ENCODE data around the gene ANKHD1.
A peak's percentile ranks its signal among the peaks of the same experiment; 100 is the strongest.
"Not testable (repeated sequence)": the region's sequence is repeated elsewhere in the genome, so short reads cannot be mapped to it uniquely, and the experiment has no call there.

The ANKHD1 gene

GRCh38 chr5:140381972-140382371 lies 19.7 kb upstream of the ANKHD1 start:
- no peak for DNase-seq

- DNase-seq = no peak
These were observed 18.8 kb upstream of the ANKHD1 start for GRCh38 chr5:140382866-140383265.

GRCh38 chr5:140383300-140383699 lies 18.3 kb upstream of the ANKHD1 start:
- DNase-seq = no peak

GRCh38 chr5:140388052-140388451 lies 13.6 kb upstream of the ANKHD1 start:
- DNase-seq = no peak

- no peak for DNase-seq
These were observed 10.3 kb upstream of the ANKHD1 start for GRCh38 chr5:140391312-140391711.

GRCh38 chr5:140391732-140392131 lies 9.9 kb upstream of the ANKHD1 start:
- DNase-seq = no peak

GRCh38 chr5:140393738-140394137 lies 7.9 kb upstream of the ANKHD1 start:
- DNase-seq = no peak

GRCh38 chr5:140398379-140398811 lies 3.2 kb upstream of the ANKHD1 start:
- DNase-seq = no peak

- DNase-seq = no peak
These were observed 1.5 kb upstream of the ANKHD1 start for GRCh38 chr5:140399979-140400729.

GRCh38 chr5:140400730-140401361 lies 787 bp upstream of the ANKHD1 start:
- peak; percentile 84 for DNase-seq

GRCh38 chr5:140402258-140403074 lies 833 bp downstream of the ANKHD1 start:
- DNase-seq = peak; percentile 1

GRCh38 chr5:140403613-140404012 lies 2.0 kb downstream of the ANKHD1 start:
- no peak for DNase-seq

GRCh38 chr5:140408750-140409241 lies 7.2 kb downstream of the ANKHD1 start:
- DNase-seq = no peak

- DNase-seq = no peak
These were observed 11.6 kb downstream of the ANKHD1 start for GRCh38 chr5:140413230-140413629.

GRCh38 chr5:140417235-140417634 lies 15.6 kb downstream of the ANKHD1 start:
- no peak for DNase-seq

GRCh38 chr5:140418862-140419520 lies 17.4 kb downstream of the ANKHD1 start:
- DNase-seq = no peak

- no peak for DNase-seq
These were observed 18.6 kb downstream of the ANKHD1 start for GRCh38 chr5:140420226-140420570.

GRCh38 chr5:140420665-140421361 lies 19.2 kb downstream of the ANKHD1 start:
- no peak for DNase-seq

- not testable (repeated sequence) for DNase-seq
These were observed 19.7 kb downstream of the ANKHD1 start for GRCh38 chr5:140421375-140421774.

- no peak for DNase-seq
These were observed 22.0 kb downstream of the ANKHD1 start for GRCh38 chr5:140423609-140424008.

- DNase-seq = no peak
These were observed 22.5 kb downstream of the ANKHD1 start for GRCh38 chr5:140424135-140424534.

- not testable (repeated sequence) for DNase-seq
These were observed 26.1 kb downstream of the ANKHD1 start for GRCh38 chr5:140427726-140428125.
